ENCODE data around the gene LMBR1. TPM values are rescaled to one million over a fixed set of nuclear protein-coding genes. Genes with fewer than 3 reads are reported as not detected.
A peak's percentile ranks its signal among the peaks of the same experiment; 100 is the strongest.
"Not testable (repeated sequence)": the region's sequence is repeated elsewhere in the genome, so short reads cannot be mapped to it uniquely, and the experiment has no call there.

LMBR1 gene
- total RNA-seq, 2 experiments from 2014 or later: 114 to 136 TPM

GRCh38 chr7:156702399-156702798 is 190.6 kb downstream of the LMBR1 start:
- Histone ChIP-seq H2AFZ (ENCODE audit: low read length) (no peak overlapping the region), H3K27ac (ENCODE audit: low read depth, low read length, poor library complexity, severe bottlenecking) (no peak overlapping the region), H3K36me3 (ENCODE audit: insufficient read depth, low read length) (peaks cover 49% of the 10 kb centered on the region), H3K4me1 (ENCODE audit: insufficient read depth, low read length, poor library complexity, severe bottlenecking) (peaks cover 10% of the 10 kb centered on the region), H3K4me2 (ENCODE audit: low read length) (no peak overlapping the region), H3K9me2 (ENCODE audit: insufficient read depth, low read length) (no peaks in the 10 kb centered on the region), H4K20me1 (ENCODE audit: insufficient read depth, low read length) (no peaks in the 10 kb centered on the region), H3K79me2 (ENCODE audit: insufficient read depth, low read depth, low read length) (no peaks in the 10 kb centered on the region), H3K4me3 (ENCODE audit: low read depth, low read length, poor library complexity, severe bottlenecking) (no peak overlapping the region), H3K9me3 (ENCODE audit: low read length) (0 out of 2 replicates have a peak, but pooled peaks cover 12% of the 10 kb centered on the region)
- no peak for DNase-seq (ENCODE audit: low spot score)
- BruUV-seq (replicated peaks): no TSS peak
- POLR2A ChIA-PET: no interaction called here
- intact Hi-C loops (cut with micrococcal nuclease; ENCODE audit: unreplicated experiment): no loop called here
- CTCF ChIA-PET (ENCODE audit: unreplicated experiment): no interaction called here
- TF ChIP-seq EZH2phosphoT487 (IDR thresholded peaks at IDR 0.05; ENCODE audit: borderline replicate concordance, low read depth, low read length) (no peak), CTCF (conservative IDR thresholded peaks at IDR 0.05; ENCODE audit: low read length) (no peak)

- H3K27ac ChIP-seq (ENCODE audit: low read depth, low read length, poor library complexity, severe bottlenecking); H3K79me2 ChIP-seq (ENCODE audit: insufficient read depth, low read depth, low read length); intact Hi-C loops (cut with micrococcal nuclease; ENCODE audit: unreplicated experiment); H2AFZ ChIP-seq (ENCODE audit: low read length); H4K20me1 ChIP-seq (ENCODE audit: insufficient read depth, low read length); CTCF ChIA-PET (ENCODE audit: unreplicated experiment); H3K9me2 ChIP-seq (ENCODE audit: insufficient read depth, low read length); H3K4me2 ChIP-seq (ENCODE audit: low read length); H3K4me3 ChIP-seq (ENCODE audit: low read depth, low read length, poor library complexity, severe bottlenecking); BruUV-seq (replicated peaks); DNase-seq (ENCODE audit: low spot score): not testable (repeated sequence)
- Histone ChIP-seq H3K4me1 (ENCODE audit: insufficient read depth, low read length, poor library complexity, severe bottlenecking) (peaks cover 10% of the 10 kb centered on the region), H3K36me3 (ENCODE audit: insufficient read depth, low read length) (peaks cover 49% of the 10 kb centered on the region), H3K9me3 (ENCODE audit: low read length) (0 out of 2 replicates have a peak, but pooled peaks cover 12% of the 10 kb centered on the region)
- POLR2A ChIA-PET: interaction anchor here (1.1 kb wide), 1 partner anchor 15 kb away, joined by 3 read pairs; no protein-coding TSS in a partner anchor
These were observed 191.2 kb downstream of the LMBR1 start for GRCh38 chr7:156701787-156702186.

- POLR2A ChIA-PET; BruUV-seq (replicated peaks); intact Hi-C loops (cut with micrococcal nuclease; ENCODE audit: unreplicated experiment); H2AFZ ChIP-seq (ENCODE audit: low read length); H3K4me2 ChIP-seq (ENCODE audit: low read length); H3K27ac ChIP-seq (ENCODE audit: low read depth, low read length, poor library complexity, severe bottlenecking); H3K4me1 ChIP-seq (ENCODE audit: insufficient read depth, low read length, poor library complexity, severe bottlenecking); H3K4me3 ChIP-seq (ENCODE audit: low read depth, low read length, poor library complexity, severe bottlenecking); H3K9me2 ChIP-seq (ENCODE audit: insufficient read depth, low read length); DNase-seq (ENCODE audit: low spot score); H3K79me2 ChIP-seq (ENCODE audit: insufficient read depth, low read depth, low read length); CTCF ChIA-PET (ENCODE audit: unreplicated experiment); H4K20me1 ChIP-seq (ENCODE audit: insufficient read depth, low read length): not testable (repeated sequence)
- Histone ChIP-seq H3K36me3 (ENCODE audit: insufficient read depth, low read length) (peaks cover 35% of the 10 kb centered on the region), H3K9me3 (ENCODE audit: low read length) (0 out of 2 replicates have a peak, but pooled peaks cover 20% of the 10 kb centered on the region)
These were observed 194.5 kb downstream of the LMBR1 start for GRCh38 chr7:156698512-156698911.

- H3K27ac ChIP-seq (ENCODE audit: low read depth, low read length, poor library complexity, severe bottlenecking); H2AFZ ChIP-seq (ENCODE audit: low read length); intact Hi-C loops (cut with micrococcal nuclease; ENCODE audit: unreplicated experiment); H3K79me2 ChIP-seq (ENCODE audit: insufficient read depth, low read depth, low read length); POLR2A ChIA-PET; BruUV-seq (replicated peaks); H4K20me1 ChIP-seq (ENCODE audit: insufficient read depth, low read length); CTCF ChIA-PET (ENCODE audit: unreplicated experiment); H3K4me3 ChIP-seq (ENCODE audit: low read depth, low read length, poor library complexity, severe bottlenecking); H3K4me2 ChIP-seq (ENCODE audit: low read length); H3K4me1 ChIP-seq (ENCODE audit: insufficient read depth, low read length, poor library complexity, severe bottlenecking); H3K9me2 ChIP-seq (ENCODE audit: insufficient read depth, low read length): not testable (repeated sequence)
- 0 out of 2 replicates have a peak, but pooled peaks cover 18% of the 10 kb centered on the region for H3K9me3 ChIP-seq (ENCODE audit: low read length)
- peaks cover 23% of the 10 kb centered on the region for H3K36me3 ChIP-seq (ENCODE audit: insufficient read depth, low read length)
- DNase-seq (ENCODE audit: low spot score): peak; percentile 6
These were observed 195.7 kb downstream of the LMBR1 start for GRCh38 chr7:156697283-156697682.
